Stomach smooth muscle (tissue), 2 donors: ENCODE results near the gene RANGAP1.

ENCODE experiments used
- H3K27ac ChIP-seq: one replicate; pipeline ENCODE4 v1.7.0; 2013; ENCODE audit warnings: mild to moderate bottlenecking, low read length, inconsistent platforms
- H3K27me3 ChIP-seq, 2 donors: one replicate each; pipeline ENCODE4 v1.7.0; 2013; ENCODE audit warnings: low read length in 2 of 2; ENCODE audit not compliant: insufficient read depth in 2 of 2, control insufficient read depth in 1 of 2
- H3K36me3 ChIP-seq, 2 donors: one replicate each; pipeline ENCODE4 v1.7.0; 2013; ENCODE audit warnings: low read length in 2 of 2; ENCODE audit not compliant: control insufficient read depth in 2 of 2, insufficient read depth in 2 of 2
- H3K4me1 ChIP-seq: one replicate; pipeline ENCODE4 v1.7.0; 2013; ENCODE audit warnings: low read length; ENCODE audit not compliant: control insufficient read depth, insufficient read depth
- H3K4me3 ChIP-seq, 2 donors: one replicate each; pipeline ENCODE4 v1.7.0; 2013; ENCODE audit warnings: low read length in 2 of 2
- H3K9ac ChIP-seq, 2 donors: one replicate each; pipeline ENCODE4 v1.7.0; 2013; ENCODE audit warnings: low read length in 2 of 2, mild to moderate bottlenecking in 1 of 2
- H3K9me3 ChIP-seq, 2 donors: one replicate each; pipeline ENCODE4 v1.7.0; 2013; ENCODE audit warnings: low read length in 2 of 2; ENCODE audit not compliant: control insufficient read depth in 2 of 2
- donor health status: healthy.
- donor health status: Pancreatic carcinoma.

The RANGAP1 gene

DNA sequence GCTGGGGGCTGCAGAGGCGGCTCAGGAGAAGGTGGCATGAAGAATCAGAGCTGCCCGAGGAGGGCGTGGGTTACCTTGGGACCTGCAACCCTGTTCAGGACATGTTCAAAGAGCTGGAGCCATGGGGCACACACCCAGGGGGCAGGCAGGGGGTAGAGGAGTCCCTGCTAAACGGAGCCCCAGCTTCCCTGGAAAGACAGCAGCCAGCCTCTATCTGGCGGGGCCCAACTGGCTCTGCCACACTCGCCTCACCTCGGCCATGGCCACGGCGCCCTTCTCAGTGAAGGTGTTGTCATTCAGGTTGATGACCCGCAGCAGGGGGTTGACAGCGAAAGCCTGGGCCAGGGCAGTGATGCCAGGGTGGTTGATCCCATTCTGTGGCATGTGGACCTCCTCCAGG, 28.3 kb downstream of the RANGAP1 start:
- no peaks in the 10 kb centered on the region for H3K27me3 ChIP-seq
- H3K36me3 ChIP-seq = peaks cover 41 to 57% of the 10 kb centered on the region in 2 donors
- no peak overlapping the region for H3K27ac ChIP-seq
- no peak overlapping the region for H3K4me3 ChIP-seq
- H3K4me1 ChIP-seq = peaks cover 6% of the 10 kb centered on the region
- no peak overlapping the region for H3K9ac ChIP-seq
- H3K9me3 ChIP-seq = no peaks in the 10 kb centered on the region

GRCh38 chr22:41256254-41257253, 29.4 kb downstream of the RANGAP1 start:
- no peak overlapping the region for H3K9ac ChIP-seq
- H3K9me3 ChIP-seq = no peaks in the 10 kb centered on the region
- no peaks in the 10 kb centered on the region for H3K27me3 ChIP-seq
- H3K4me3 ChIP-seq = no peak overlapping the region
- H3K36me3 ChIP-seq = peaks cover 33 to 53% of the 10 kb centered on the region in 2 donors
- peaks cover 6% of the 10 kb centered on the region for H3K4me1 ChIP-seq
- no peak overlapping the region for H3K27ac ChIP-seq

DNA sequence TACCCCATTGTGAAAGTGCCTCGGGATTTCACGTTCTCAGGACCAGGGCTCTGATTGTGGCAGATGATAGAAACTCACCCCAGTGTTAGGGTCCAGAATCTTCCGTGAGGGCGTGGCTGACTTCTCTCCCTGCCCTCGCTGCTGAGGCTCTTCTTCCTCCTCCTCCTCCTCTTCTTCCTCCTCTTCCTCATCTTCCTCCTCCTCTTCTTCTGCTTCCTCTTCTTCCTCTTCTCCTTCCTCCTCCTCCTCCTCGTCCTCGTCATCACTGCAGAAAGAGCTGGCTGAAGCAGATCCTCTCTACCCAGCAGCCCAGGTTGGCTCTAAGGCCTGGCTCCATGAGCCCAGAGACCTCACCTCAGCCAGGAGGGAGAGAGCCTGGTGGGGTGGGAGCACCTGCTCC, 31.8 kb downstream of the RANGAP1 start:
- Histone ChIP-seq H3K27me3 (no peaks in the 10 kb centered on the region), H3K36me3 (peaks cover 38 to 53% of the 10 kb centered on the region in 2 donors), H3K27ac (no peak overlapping the region), H3K9me3 (no peaks in the 10 kb centered on the region), H3K4me1 (peaks cover 6% of the 10 kb centered on the region), H3K4me3 (no peak overlapping the region), H3K9ac (no peak overlapping the region)

- H3K4me1 ChIP-seq = peaks cover 6% of the 10 kb centered on the region
- H3K36me3 ChIP-seq = peaks cover 34 to 52% of the 10 kb centered on the region in 2 donors
- no peaks in the 10 kb centered on the region for H3K27me3 ChIP-seq
- H3K9me3 ChIP-seq = no peaks in the 10 kb centered on the region
- H3K9ac ChIP-seq = no peak overlapping the region
- no peak overlapping the region for H3K4me3 ChIP-seq
- H3K27ac ChIP-seq = no peak overlapping the region
Observed at GRCh38 chr22:41252365-41252764, 33.6 kb downstream of the RANGAP1 start.

DNA sequence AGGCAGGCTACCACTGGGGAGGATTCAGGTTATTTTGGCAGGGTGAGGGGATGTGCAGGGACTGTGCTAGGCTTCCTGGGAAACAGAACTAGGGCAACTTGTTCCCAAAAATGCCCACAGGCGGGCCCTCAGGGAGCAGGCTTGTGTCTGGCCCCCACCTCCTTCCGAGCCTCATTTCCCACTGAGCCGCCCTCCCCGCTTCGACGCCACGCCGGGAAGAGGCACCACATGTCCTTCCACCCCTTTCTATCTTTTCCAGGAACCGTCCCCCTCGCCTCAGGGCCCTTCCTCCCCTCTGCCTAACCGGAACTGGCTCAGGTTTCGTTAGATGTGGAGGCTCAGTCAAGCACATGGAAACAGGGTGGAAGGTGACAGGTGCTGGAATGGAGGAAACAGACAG, 35.9 kb downstream of the RANGAP1 start:
- Histone ChIP-seq H3K4me1 (peaks cover 3% of the 10 kb centered on the region), H3K9ac (no peak overlapping the region), H3K9me3 (no peaks in the 10 kb centered on the region), H3K4me3 (no peak overlapping the region), H3K27ac (no peak overlapping the region), H3K36me3 (peaks cover 26 to 43% of the 10 kb centered on the region in 2 donors), H3K27me3 (no peaks in the 10 kb centered on the region)

DNA sequence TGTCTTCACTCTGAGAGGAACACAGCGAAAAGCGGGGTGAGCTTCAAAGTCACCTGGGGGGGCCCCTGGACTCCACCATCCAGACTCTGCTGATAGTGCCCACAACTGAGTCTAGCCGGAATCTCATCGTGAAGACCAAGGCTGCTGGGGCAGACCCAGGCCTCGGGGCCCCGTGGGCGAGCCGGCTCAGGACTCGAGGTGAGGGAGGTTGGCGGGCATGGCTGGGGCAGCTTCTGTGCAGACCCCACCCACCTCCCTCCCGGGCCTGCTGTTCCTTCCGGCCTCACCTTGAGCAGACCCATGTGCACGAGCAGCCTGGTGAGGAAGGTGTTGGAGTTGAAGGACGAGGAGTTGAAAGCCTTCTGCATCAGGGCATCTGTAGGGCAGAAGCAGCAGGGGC, 36.5 kb downstream of the RANGAP1 start:
- H3K27ac ChIP-seq = no peak overlapping the region
- no peak overlapping the region for H3K4me3 ChIP-seq
- no peaks in the 10 kb centered on the region for H3K9me3 ChIP-seq
- H3K4me1 ChIP-seq = peaks cover 9% of the 10 kb centered on the region
- H3K36me3 ChIP-seq = peaks cover 26 to 41% of the 10 kb centered on the region in 2 donors
- H3K27me3 ChIP-seq = no peaks in the 10 kb centered on the region
- no peak overlapping the region for H3K9ac ChIP-seq

GRCh38 chr22:41248758-41249157, 37.2 kb downstream of the RANGAP1 start:
- Histone ChIP-seq H3K27me3 (no peaks in the 10 kb centered on the region), H3K27ac (no peak overlapping the region), H3K36me3 (peaks cover 26 to 38% of the 10 kb centered on the region in 2 donors), H3K4me3 (no peak overlapping the region), H3K4me1 (peaks cover 9% of the 10 kb centered on the region), H3K9me3 (no peaks in the 10 kb centered on the region), H3K9ac (no peak overlapping the region)

DNA sequence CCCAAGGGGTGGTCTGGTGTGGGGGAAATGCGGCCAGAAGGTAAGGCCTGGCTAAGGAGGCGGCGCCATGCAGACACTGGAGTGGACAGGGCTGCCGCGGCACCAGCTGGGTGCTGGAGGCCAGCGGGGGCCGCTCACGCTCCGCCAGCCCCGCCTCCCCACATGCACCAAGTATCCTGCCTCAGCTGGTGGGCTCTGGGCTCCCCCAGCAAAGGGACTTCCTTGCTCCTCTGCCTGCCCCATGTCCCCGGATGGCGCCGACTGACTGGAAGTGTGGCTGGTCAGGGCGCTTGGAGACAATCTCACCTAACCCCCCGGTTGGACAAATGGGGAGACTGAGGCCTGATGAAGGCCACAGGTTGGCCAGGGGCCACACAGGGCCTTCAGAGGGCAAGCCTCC, 37.7 kb downstream of the RANGAP1 start:
- Histone ChIP-seq H3K27ac (no peak overlapping the region), H3K36me3 (peaks cover 24 to 35% of the 10 kb centered on the region in 2 donors), H3K4me3 (no peak overlapping the region), H3K9me3 (no peaks in the 10 kb centered on the region), H3K9ac (no peak overlapping the region), H3K4me1 (peaks cover 9% of the 10 kb centered on the region), H3K27me3 (no peaks in the 10 kb centered on the region)

GRCh38 chr22:41247703-41248102, 38.3 kb downstream of the RANGAP1 start:
- Histone ChIP-seq H3K27me3 (no peaks in the 10 kb centered on the region), H3K36me3 (peaks cover 19 to 34% of the 10 kb centered on the region in 2 donors), H3K4me1 (peaks cover 9% of the 10 kb centered on the region), H3K27ac (no peak overlapping the region), H3K9ac (no peak overlapping the region), H3K9me3 (no peaks in the 10 kb centered on the region), H3K4me3 (no peak overlapping the region)

- Histone ChIP-seq H3K9ac (no peak overlapping the region), H3K36me3 (peaks cover 15 to 27% of the 10 kb centered on the region in 2 donors), H3K9me3 (no peaks in the 10 kb centered on the region), H3K27ac (no peak overlapping the region), H3K4me1 (peaks cover 9% of the 10 kb centered on the region), H3K27me3 (no peaks in the 10 kb centered on the region), H3K4me3 (no peak overlapping the region)
Observed at GRCh38 chr22:41245917-41246499, 40.0 kb downstream of the RANGAP1 start.

GRCh38 chr22:41243361-41243760, 42.6 kb downstream of the RANGAP1 start:
- Histone ChIP-seq H3K4me3 (no peak overlapping the region), H3K36me3 (peaks cover 0 to 8% of the 10 kb centered on the region in 2 donors)

More at GRCh38 chr22:41243361-41243760, 42.6 kb downstream of the RANGAP1 start:
- Histone ChIP-seq H3K9ac (no peak overlapping the region), H3K9me3 (no peaks in the 10 kb centered on the region), H3K4me1 (peaks cover 9% of the 10 kb centered on the region), H3K27me3 (no peaks in the 10 kb centered on the region), H3K27ac (no peak overlapping the region)
